K562 (cell line): ENCODE results near the gene ZCWPW1. TPM values are rescaled to one million over a fixed set of nuclear protein-coding genes. Genes with fewer than 3 reads are reported as not detected.
A peak's percentile ranks its signal among the peaks of the same experiment; 100 is the strongest.

Source experiments
- ATAC-seq: fragments of 200-7000 bp; cut with Tn5 transposase; 3 replicates; pipeline ENCODE4 v1.9.1; 2020; ENCODE audit warnings: moderate library complexity
- BruUV-seq: library from RNA; stranded (reverse); fragments of 400-500 nt; replicated peaks from 2 replicates; lab custom pipeline; 2021; lab: Mats Ljungman, UMichigan
- CTCF ChIA-PET: fragments of 300-600 bp; formaldehyde crosslinking; extraction: SDS; loops from one replicate; lab custom pipeline; 2021; ENCODE audit warnings: low intra/inter-chr PET ratio; lab: Yijun Ruan, JAX
- POLR2A ChIA-PET: fragments of 300-600, 350-650 bp; sonication (Branson Sonifier 250); formaldehyde crosslinking; extraction: SDS; loops from one replicate; lab custom pipeline; 2021; ENCODE audit warnings: antibody characterized with exemption, inconsistent platforms; lab: Yijun Ruan, JAX
- DNase-seq, 4 experiments: peaks; one replicate each; pipeline versions ENCODE4 v3.0.0 to v3.0.0-alpha.2; 2011 to 2018; ENCODE audit warnings: low spot score in 3 of 4, mixed read lengths in 3 of 4; ENCODE audit errors: extremely low read depth in 1 of 4
- FAIRE-seq: peaks from 2 replicates; lab custom pipeline; 2011; peaks lifted over from hg19 to GRCh38; lab: Jason Lieb, UNC
- H2AFZ ChIP-seq: 2 replicates; pipeline ENCODE4 v1.6.0; 2011; ENCODE audit warnings: low read depth, low read length, control low read depth, inconsistent platforms
- H3K27ac ChIP-seq: fragments of 200-600 bp; 3 replicates; pipeline ENCODE4 v1.8.0; 2011; ENCODE audit warnings: low read depth, mild to moderate bottlenecking, control low read depth, inconsistent platforms, low read length, moderate library complexity, mixed read lengths; ENCODE audit errors: extremely low read depth
- H3K27me3 ChIP-seq, 2 experiments: fragments of 300-600 bp in 1 of 2; 2 replicates in 1 of 2; 3 replicates in 1 of 2; pipeline versions ENCODE4 v1.6.0 to v1.8.0; 2011; ENCODE audit warnings: inconsistent platforms in 2 of 2, low read length in 2 of 2, mild to moderate bottlenecking in 1 of 2, mixed read lengths in 1 of 2, moderate library complexity in 1 of 2; ENCODE audit not compliant: control insufficient read depth in 2 of 2, insufficient read depth in 2 of 2
- H3K36me3 ChIP-seq: fragments of 300-600 bp; 3 replicates; pipeline ENCODE4 v1.8.0; 2011; ENCODE audit warnings: mild to moderate bottlenecking, low read length, inconsistent platforms; ENCODE audit not compliant: control insufficient read depth, insufficient read depth
- H3K4me1 ChIP-seq, 2 experiments: fragments of 200-600 bp in 1 of 2; replicated peaks in 1 of 2; 2 replicates in 1 of 2; 3 replicates in 1 of 2; pipeline versions ENCODE4 v1.5.1 to v1.8.0; 2011; ENCODE audit warnings: inconsistent platforms in 2 of 2, low read length in 2 of 2, mild to moderate bottlenecking in 1 of 2, mixed read lengths in 1 of 2, moderate library complexity in 1 of 2; ENCODE audit not compliant: control insufficient read depth in 2 of 2, insufficient read depth in 2 of 2
- H3K4me2 ChIP-seq: 2 replicates; pipeline ENCODE4 v1.6.1; 2011; ENCODE audit warnings: low read length, control low read depth, inconsistent platforms, mixed read lengths; ENCODE audit not compliant: insufficient read depth
- H3K4me3 ChIP-seq: fragments of 200-600 bp; sonication (generic), shearing (Covaris generic); 2 replicates; pipeline ENCODE4 v1.5.1; 2016; ENCODE audit warnings: control low read depth, inconsistent platforms
- H3K79me2 ChIP-seq: fragments of 200-600 bp; 3 replicates; pipeline ENCODE4 v1.8.0; 2011; ENCODE audit warnings: low read length, inconsistent platforms; ENCODE audit not compliant: control insufficient read depth, insufficient read depth
- H3K9ac ChIP-seq, 2 experiments: 2 replicates each; pipeline versions ENCODE4 v1.6.0 to v1.6.1; 2011; ENCODE audit warnings: low read depth in 2 of 2, low read length in 2 of 2, control low read depth in 1 of 2, inconsistent platforms in 1 of 2, mild to moderate bottlenecking in 1 of 2, mixed read lengths in 1 of 2; ENCODE audit not compliant: insufficient read depth in 1 of 2
- H3K9me1 ChIP-seq: one replicate; pipeline ENCODE4 v1.6.0; 2011; ENCODE audit warnings: inconsistent platforms, mild to moderate bottlenecking, low read length, moderate library complexity; ENCODE audit not compliant: control insufficient read depth, insufficient read depth
- H3K9me3 ChIP-seq: replicated peaks from 2 replicates; pipeline ENCODE4 v1.5.1; 2011; ENCODE audit warnings: low read depth, low read length, inconsistent platforms; ENCODE audit not compliant: control insufficient read depth, insufficient read depth
- H4K20me1 ChIP-seq: replicated peaks from 2 replicates; pipeline ENCODE4 v1.6.1; 2011; ENCODE audit warnings: low read length, inconsistent platforms, mixed read lengths; ENCODE audit not compliant: control insufficient read depth, insufficient read depth
- ATF3 ChIP-seq, 2 experiments: fragments of 450-650 bp in 1 of 2; sonication (generic) in 1 of 2; formaldehyde crosslinking in 1 of 2; IDR thresholded peaks in 1 of 2; conservative IDR thresholded peaks in 1 of 2; 2 replicates each; pipeline versions ENCODE4 v1.6.1 to v1.8.1; 2016 to 2023; ENCODE audit warnings: mild to moderate bottlenecking in 2 of 2, moderate library complexity in 2 of 2, inconsistent platforms in 1 of 2, missing genetic modification reagents in 1 of 2
- BACH1 ChIP-seq: fragments of 200-800 bp; sonication (Bioruptor generic); IDR thresholded peaks from 2 replicates; pipeline ENCODE4 v1.6.1; 2016; ENCODE audit warnings: missing genetic modification characterization, missing compliant biosample characterization
- CEBPB ChIP-seq: fragments of 450-650 bp; IDR thresholded peaks from 2 replicates; pipeline ENCODE4 v1.6.1; 2016; ENCODE audit warnings: missing genetic modification characterization, missing compliant biosample characterization
- CEBPG ChIP-seq, 3 experiments: fragments of 200-800 bp in 1 of 3; sonication (Bioruptor generic) in 1 of 3; sonication (generic) in 1 of 3; formaldehyde crosslinking in 1 of 3; IDR thresholded peaks in 2 of 3; conservative IDR thresholded peaks in 1 of 3; 2 replicates each; pipeline versions ENCODE4 v1.6.1 to v1.8.0; 2016 to 2022; ENCODE audit warnings: missing compliant biosample characterization in 2 of 3, missing genetic modification characterization in 2 of 3, mild to moderate bottlenecking in 1 of 3, missing genetic modification reagents in 1 of 3
- CREM ChIP-seq: IDR thresholded peaks from 2 replicates; pipeline ENCODE4 v1.6.1; 2014; ENCODE audit warnings: antibody characterized with exemption, low read depth
- FOXJ2 ChIP-seq: fragments of 200-800 bp; sonication (Bioruptor generic); IDR thresholded peaks from 2 replicates; pipeline ENCODE4 v1.6.1; 2016; ENCODE audit warnings: missing genetic modification characterization, missing compliant biosample characterization
- HDAC1 ChIP-seq, 2 experiments: fragments of 450-650 bp; IDR thresholded peaks; 2 replicates each; pipeline ENCODE4 v1.6.1; 2016 to 2017; ENCODE audit warnings: inconsistent platforms in 1 of 2, mild to moderate bottlenecking in 1 of 2, moderate library complexity in 1 of 2
- LARP7 ChIP-seq: fragments of 450-650 bp; IDR thresholded peaks from 2 replicates; pipeline ENCODE4 v1.6.1; 2016
- PRPF4 ChIP-seq: fragments of 200-400 bp; formaldehyde crosslinking; IDR thresholded peaks from one replicate; pipeline ENCODE4 v1.6.1; 2017; ENCODE audit warnings: low read length, low read depth, mild to moderate bottlenecking; ENCODE audit not compliant: insufficient read depth, poor library complexity, severe bottlenecking
- SNIP1 ChIP-seq: fragments of 450-650 bp; IDR thresholded peaks from 2 replicates; pipeline ENCODE4 v1.7.1; 2017; ENCODE audit warnings: low read depth, mild to moderate bottlenecking
- SRF ChIP-seq, 2 experiments: fragments of 250-450, 450-650 bp in 1 of 2; sonication (Bioruptor Pico) in 1 of 2; sonication (generic) in 1 of 2; formaldehyde crosslinking; IDR thresholded peaks; 2 replicates each; pipeline versions ENCODE4 v1.5.0 to v1.5.1; 2020 to 2022; ENCODE audit warnings: mild to moderate bottlenecking in 1 of 2, missing genetic modification reagents in 1 of 2
- TRIM24 ChIP-seq, 2 experiments: fragments of 450-650 bp; IDR thresholded peaks; 2 replicates each; pipeline ENCODE4 v1.6.1; 2016
- U2AF2 ChIP-seq: fragments of 200-400 bp; formaldehyde crosslinking; optimal IDR thresholded peaks from 2 replicates; pipeline ENCODE3; 2017; ENCODE audit warnings: low read depth, mild to moderate bottlenecking, low read length
- ZNF175 ChIP-seq: fragments of 200-800 bp; sonication (Bioruptor generic); IDR thresholded peaks from 2 replicates; pipeline ENCODE4 v1.6.1; 2016; ENCODE audit warnings: low read depth, mild to moderate bottlenecking, missing genetic modification characterization, missing compliant biosample characterization
- ZNF232 ChIP-seq: sonication (generic); formaldehyde crosslinking; IDR thresholded peaks from 2 replicates; pipeline ENCODE4 v1.8.0; 2022; ENCODE audit warnings: mild to moderate bottlenecking, missing genetic modification reagents
- ZNF586 ChIP-seq: fragments of 450-650 bp; formaldehyde crosslinking; conservative IDR thresholded peaks from 2 replicates; pipeline ENCODE4 v1.4.0; 2020; ENCODE audit warnings: mild to moderate bottlenecking, moderate library complexity
- WGBS: fragments of 100-300 bp; shearing (Covaris generic); methylation state at CpG from one replicate; pipeline ENCODE4 v1.1.6; 2016; ENCODE audit warnings: low coverage, mixed read lengths; ENCODE audit not compliant: insufficient coverage; ENCODE audit errors: missing lambda C conversion rate; 5-methylcytosine and 5-hydroxymethylcytosine counted together
- in situ Hi-C: fragments of 300-500 bp; cut with MboI; formaldehyde crosslinking; loops from 4 replicates; pipeline ENCODE4 v1.15.0; 2018; ENCODE audit warnings: inconsistent platforms, mixed read lengths
- intact Hi-C: fragments of 100-400 bp; cut with micrococcal nuclease; formaldehyde crosslinking; loops from 2 replicates; pipeline ENCODE4 v1.14.2; 2022
- polyA plus RNA-seq, 8 experiments: library from polyadenylated mRNA; depleted of rRNA in 4 of 8; stranded (reverse) in 5 of 8; unstranded in 3 of 8; fragments of >200 nt; fragmentation: Nextera tagmentation in 2 of 8; fragmentation: Illumina TruSeq in 1 of 8; extraction: Ambion mirVana in 2 of 8; extraction: Trizol in 1 of 8; gene quantifications; 2 replicates each; pipeline versions ENCODE4 v1.2.1 to v1.2.3, GENCODE V29; 2011 to 2014; ENCODE audit warnings: inconsistent platforms in 1 of 8, missing spikeins in 1 of 8
- total RNA-seq, 7 experiments: library from RNA; depleted of rRNA in 6 of 7; stranded (reverse); fragments of >200 nt in 6 of 7; fragmentation: Illumina TruSeq in 2 of 7; extraction: Trizol in 2 of 7; gene quantifications; 2 replicates each; pipeline versions ENCODE4 v1.2.1 to v1.2.3, GENCODE V29; 2011 to 2021; ENCODE audit warnings: low replicate concordance in 1 of 7
- TF ChIP-seq, protein P1 (sequence below), 2 experiments: fragments of 450-650 bp; IDR thresholded peaks; 2 replicates each; pipeline ENCODE4 v1.6.1; 2016

Gene ZCWPW1
- total and polyA plus RNA-seq, 9 of the 15 experiments (the other 6 are each of a cell fraction or from before 2014, with no cell fraction given), result 0.18 to 1.7 (median 1.2) TPM

DNA sequence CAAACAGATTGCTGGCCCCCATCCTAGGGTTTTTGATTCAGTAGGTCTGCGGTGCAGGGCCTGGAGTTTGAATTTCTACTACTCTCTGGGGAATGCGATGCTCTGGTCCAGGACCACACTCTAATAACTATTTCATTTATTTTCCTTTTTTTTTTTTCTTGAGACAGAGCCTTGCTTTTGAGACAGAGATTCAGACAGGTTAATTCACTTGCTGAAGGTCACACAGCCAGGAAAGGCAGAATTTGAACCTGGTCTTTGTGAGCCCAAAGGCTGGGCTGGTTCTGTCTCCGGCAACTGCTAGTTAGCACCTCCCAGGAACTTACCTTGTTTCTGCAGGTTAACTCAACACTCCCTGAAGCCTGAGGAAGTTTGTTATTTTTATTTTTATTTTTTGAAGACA, 24.0 kb upstream of the ZCWPW1 start (continued):
- TF ChIP-seq CREM, result no peak
- no peak for TF ChIP-seq SRF (CRISPR knock-in tag; IDR thresholded peaks at IDR 0.05)
- TF ChIP-seq BACH1, result no peak
- no peak for TF ChIP-seq ZNF586 (CRISPR knock-in tag)
- no peak for TF ChIP-seq SNIP1
- no peak for TF ChIP-seq FOXJ2 (tag)
- no peak for TF ChIP-seq TRIM24 (IDR thresholded peaks at IDR 0.05)
- no peak for TF ChIP-seq ZNF232 (CRISPR knock-in tag)

DNA sequence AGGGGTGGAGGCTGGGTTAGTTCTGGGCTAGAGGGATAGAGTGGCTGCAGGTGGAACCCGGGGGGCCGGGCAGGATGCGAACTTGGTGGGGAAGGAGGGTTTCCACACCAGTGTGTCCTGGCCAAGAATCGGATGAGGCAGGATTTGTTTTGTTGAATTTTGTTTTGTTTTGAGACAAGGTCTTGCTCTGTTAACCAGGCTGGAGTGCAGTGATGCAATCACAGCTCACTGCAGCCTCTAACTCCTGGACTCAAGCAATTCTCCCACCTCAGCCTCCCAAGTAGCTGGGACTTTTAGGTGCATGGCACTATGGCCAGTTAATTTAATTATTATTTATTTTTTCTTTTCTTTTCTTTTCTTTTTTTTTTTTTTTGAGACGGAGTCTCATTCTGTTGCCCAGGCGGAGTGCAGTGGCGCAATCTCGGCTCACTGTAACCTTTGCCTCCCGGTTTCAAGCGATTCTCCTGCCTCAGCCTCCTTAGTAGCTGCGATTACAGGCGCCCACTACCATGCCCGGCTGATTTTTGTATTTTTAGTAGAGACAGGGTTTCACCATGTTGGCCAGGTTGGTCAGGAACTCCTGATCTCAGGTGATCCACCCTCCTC, 20.8 kb upstream of the ZCWPW1 start:
- Histone ChIP-seq H3K9me3 (no peaks in the 10 kb centered on the region), H3K9ac (peak overlapping the region; percentile 70 to 90; a peak in 2 of 4 replicates), H2AFZ (no peak overlapping the region), H3K4me3 (no peak overlapping the region), H4K20me1 (no peaks in the 10 kb centered on the region), H3K4me1 (peaks cover 20 to 42% of the 10 kb centered on the region in 2 experiments), H3K79me2 (peaks cover 5% of the 10 kb centered on the region; the same call in 2 of the 3 replicates), H3K9me1 (no peaks in the 10 kb centered on the region), H3K27me3 (no peaks in the 10 kb centered on the region), H3K36me3 (no peaks in the 10 kb centered on the region), H3K27ac (peak overlapping the region; percentile 87; the same call in 1 of the 3 replicates), H3K4me2 (no peak overlapping the region)
- ATAC-seq (no peak), FAIRE-seq (no peak), DNase-seq (no peak)
- BruUV-seq, result TSS peak; percentile 55
- POLR2A ChIA-PET, result interaction anchor here (0.8 to 2.4 kb wide), 4 partner anchors 9 to 20 kb away, joined by 3 to 30 read pairs (median 6); partner anchors contain the start of genes MEPCE, PPP1R35 and ZCWPW1
- in situ Hi-C loops (no loop called here), intact Hi-C loops (no loop called here)
- CTCF ChIA-PET, result interaction anchor here (1.2 to 1.8 kb wide), 2 partner anchors 48 to 49 kb away, joined by 3 to 10 read pairs; no protein-coding TSS in a partner anchor
- TF ChIP-seq CEBPB (tag), result peak; percentile 85
- TF ChIP-seq ZNF175 (CRISPR knock-in tag), result 0 out of 2 replicates have a peak, but pooled peaks have one; percentile 31
- peak; percentile 59; the same call in 1 of the 2 replicates for TF ChIP-seq CEBPG (CRISPR knock-in tag; IDR thresholded peaks at IDR 0.05)
- TF ChIP-seq CEBPG (tag; conservative IDR thresholded peaks at IDR 0.05 in 1 of 2, IDR thresholded peaks at IDR 0.05 in 1 of 2), result peak; percentile 71 to 76
- TF ChIP-seq HDAC1 (IDR thresholded peaks at IDR 0.05), result no peak
- TF ChIP-seq, protein P1, sequence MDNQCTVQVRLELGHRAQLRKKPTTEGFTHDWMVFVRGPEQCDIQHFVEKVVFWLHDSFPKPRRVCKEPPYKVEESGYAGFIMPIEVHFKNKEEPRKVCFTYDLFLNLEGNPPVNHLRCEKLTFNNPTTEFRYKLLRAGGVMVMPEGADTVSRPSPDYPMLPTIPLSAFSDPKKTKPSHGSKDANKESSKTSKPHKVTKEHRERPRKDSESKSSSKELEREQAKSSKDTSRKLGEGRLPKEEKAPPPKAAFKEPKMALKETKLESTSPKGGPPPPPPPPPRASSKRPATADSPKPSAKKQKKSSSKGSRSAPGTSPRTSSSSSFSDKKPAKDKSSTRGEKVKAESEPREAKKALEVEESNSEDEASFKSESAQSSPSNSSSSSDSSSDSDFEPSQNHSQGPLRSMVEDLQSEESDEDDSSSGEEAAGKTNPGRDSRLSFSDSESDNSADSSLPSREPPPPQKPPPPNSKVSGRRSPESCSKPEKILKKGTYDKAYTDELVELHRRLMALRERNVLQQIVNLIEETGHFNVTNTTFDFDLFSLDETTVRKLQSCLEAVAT (IDR thresholded peaks at IDR 0.05), result peak in 1 of 2 experiments; percentile 61; a peak in 1 of 4 replicates
- TF ChIP-seq LARP7, result 0 out of 2 replicates have a peak, but pooled peaks have one; percentile 17
- peak; percentile 85 for TF ChIP-seq ATF3 (IDR thresholded peaks at IDR 0.05)
- TF ChIP-seq ATF3 (CRISPR knock-in tag; conservative IDR thresholded peaks at IDR 0.05), result no peak
- no peak for TF ChIP-seq U2AF2
- TF ChIP-seq PRPF4, result no peak
- 87% methylated on average over 11 of the region's 13 CpGs for WGBS
